ENCODE measurements around the gene PRUNE2. TPM values are rescaled to one million over a fixed set of nuclear protein-coding genes. Genes with fewer than 3 reads are reported as not detected.

Gene PRUNE2
- total and polyA plus RNA-seq, 5 donors: 11.7 to 49.1 (median 41.5) TPM

GRCh38 chr9:76692458-76693129 lies 213.3 kb downstream of the PRUNE2 start:
- H3K27me3 ChIP-seq (ENCODE audit: control insufficient read depth, insufficient read depth): no peaks in the 10 kb centered on the region
- WGBS: 52% methylated on average over 9 of the region's 9 CpGs
- no peak overlapping the region for H3K4me3 ChIP-seq (ENCODE audit: low read length)
- ATAC-seq: no peak
- H3K9me3 ChIP-seq (ENCODE audit: control insufficient read depth, low read length): no peaks in the 10 kb centered on the region
- no peak for DNase-seq
- intact Hi-C loops (cut with DNase I): no loop called here
- H3K27ac ChIP-seq (ENCODE audit: low read length): no peak overlapping the region
- no peaks in the 10 kb centered on the region for H3K4me1 ChIP-seq (ENCODE audit: control insufficient read depth, insufficient read depth, low read length)

GRCh38 chr9:76691517-76692313 lies 214.2 kb downstream of the PRUNE2 start:
- no peak overlapping the region for H3K27ac ChIP-seq (ENCODE audit: low read length)
- intact Hi-C loops (cut with DNase I): no loop called here
- H3K4me3 ChIP-seq (ENCODE audit: low read length): peak overlapping the region; percentile 12
- 4% methylated on average over 13 of the region's 13 CpGs for WGBS
- peak in 1 of 2 donors; percentile 34 for ATAC-seq
- no peaks in the 10 kb centered on the region for H3K9me3 ChIP-seq (ENCODE audit: control insufficient read depth, low read length)
- no peaks in the 10 kb centered on the region for H3K27me3 ChIP-seq (ENCODE audit: control insufficient read depth, insufficient read depth)
- DNase-seq: no peak
- no peaks in the 10 kb centered on the region for H3K4me1 ChIP-seq (ENCODE audit: control insufficient read depth, insufficient read depth, low read length)

GRCh38 chr9:76690973-76691370 lies 214.9 kb downstream of the PRUNE2 start:
- intact Hi-C loops (cut with DNase I): no loop called here
- no peak for DNase-seq
- H3K4me1 ChIP-seq (ENCODE audit: control insufficient read depth, insufficient read depth, low read length): no peaks in the 10 kb centered on the region
- H3K27me3 ChIP-seq (ENCODE audit: control insufficient read depth, insufficient read depth): no peaks in the 10 kb centered on the region
- ATAC-seq: no peak
- no peak overlapping the region for H3K4me3 ChIP-seq (ENCODE audit: low read length)
- H3K9me3 ChIP-seq (ENCODE audit: control insufficient read depth, low read length): no peaks in the 10 kb centered on the region
- WGBS: 64% methylated on average over 5 of the region's 5 CpGs
- no peak overlapping the region for H3K27ac ChIP-seq (ENCODE audit: low read length)

- intact Hi-C loops (cut with DNase I): no loop called here
- no peak for ATAC-seq
- no peak overlapping the region for H3K27ac ChIP-seq (ENCODE audit: low read length)
- H3K27me3 ChIP-seq (ENCODE audit: control insufficient read depth, insufficient read depth): no peaks in the 10 kb centered on the region
- no peaks in the 10 kb centered on the region for H3K4me1 ChIP-seq (ENCODE audit: control insufficient read depth, insufficient read depth, low read length)
- H3K4me3 ChIP-seq (ENCODE audit: low read length): no peak overlapping the region
- no peak for DNase-seq
- 69% methylated on average over 1 of the region's 1 CpG for WGBS
- no peaks in the 10 kb centered on the region for H3K9me3 ChIP-seq (ENCODE audit: control insufficient read depth, low read length)
Observed at GRCh38 chr9:76690246-76690972, 215.5 kb downstream of the PRUNE2 start.

GRCh38 chr9:76688471-76689238 lies 217.3 kb downstream of the PRUNE2 start:
- WGBS: 61% methylated on average over 3 of the region's 3 CpGs
- Histone ChIP-seq H3K27ac (ENCODE audit: low read length) (no peak overlapping the region), H3K4me1 (ENCODE audit: control insufficient read depth, insufficient read depth, low read length) (no peaks in the 10 kb centered on the region), H3K9me3 (ENCODE audit: control insufficient read depth, low read length) (no peaks in the 10 kb centered on the region), H3K4me3 (ENCODE audit: low read length) (no peak overlapping the region), H3K27me3 (ENCODE audit: control insufficient read depth, insufficient read depth) (no peaks in the 10 kb centered on the region)
- no peak for DNase-seq
- intact Hi-C loops (cut with DNase I): no loop called here
- no peak for ATAC-seq

- Histone ChIP-seq H3K27me3 (ENCODE audit: control insufficient read depth, insufficient read depth) (no peaks in the 10 kb centered on the region), H3K4me3 (ENCODE audit: low read length) (no peak overlapping the region), H3K4me1 (ENCODE audit: control insufficient read depth, insufficient read depth, low read length) (no peaks in the 10 kb centered on the region), H3K9me3 (ENCODE audit: control insufficient read depth, low read length) (no peaks in the 10 kb centered on the region), H3K27ac (ENCODE audit: low read length) (no peak overlapping the region)
- WGBS: 72% methylated on average over 4 of the region's 4 CpGs
- intact Hi-C loops (cut with DNase I): no loop called here
- DNase-seq: peak in 1 of 3 donors; percentile 41
- ATAC-seq: peak; percentile 65 to 96
Observed at GRCh38 chr9:76687861-76688391, 218.0 kb downstream of the PRUNE2 start.

GRCh38 chr9:76686756-76687155 lies 219.2 kb downstream of the PRUNE2 start:
- intact Hi-C loops (cut with DNase I): no loop called here
- H3K27me3 ChIP-seq (ENCODE audit: control insufficient read depth, insufficient read depth): no peaks in the 10 kb centered on the region
- no peaks in the 10 kb centered on the region for H3K9me3 ChIP-seq (ENCODE audit: control insufficient read depth, low read length)
- ATAC-seq (no peak), DNase-seq (no peak)
- no peaks in the 10 kb centered on the region for H3K4me1 ChIP-seq (ENCODE audit: control insufficient read depth, insufficient read depth, low read length)
- H3K4me3 ChIP-seq (ENCODE audit: low read length): no peak overlapping the region
- WGBS: 69% methylated on average over 4 of the region's 4 CpGs
- no peak overlapping the region for H3K27ac ChIP-seq (ENCODE audit: low read length)

GRCh38 chr9:76684213-76684612 lies 221.7 kb downstream of the PRUNE2 start:
- H3K9me3 ChIP-seq (ENCODE audit: control insufficient read depth, low read length): no peaks in the 10 kb centered on the region
- intact Hi-C loops (cut with DNase I): no loop called here
- ATAC-seq (no peak), DNase-seq (no peak)
- H3K4me1 ChIP-seq (ENCODE audit: control insufficient read depth, insufficient read depth, low read length): no peaks in the 10 kb centered on the region
- H3K27me3 ChIP-seq (ENCODE audit: control insufficient read depth, insufficient read depth): no peaks in the 10 kb centered on the region
- H3K4me3 ChIP-seq (ENCODE audit: low read length): no peak overlapping the region
- no peak overlapping the region for H3K27ac ChIP-seq (ENCODE audit: low read length)
- 69% methylated on average over 5 of the region's 5 CpGs for WGBS

GRCh38 chr9:76681556-76681955 lies 224.4 kb downstream of the PRUNE2 start:
- DNase-seq (no peak), ATAC-seq (no peak)
- 64% methylated on average over 2 of the region's 2 CpGs for WGBS
- H3K4me3 ChIP-seq (ENCODE audit: low read length): no peak overlapping the region
- no peak overlapping the region for H3K27ac ChIP-seq (ENCODE audit: low read length)
- no peaks in the 10 kb centered on the region for H3K4me1 ChIP-seq (ENCODE audit: control insufficient read depth, insufficient read depth, low read length)
- H3K27me3 ChIP-seq (ENCODE audit: control insufficient read depth, insufficient read depth): no peaks in the 10 kb centered on the region
- intact Hi-C loops (cut with DNase I): no loop called here
- H3K9me3 ChIP-seq (ENCODE audit: control insufficient read depth, low read length): no peaks in the 10 kb centered on the region

- DNase-seq (no peak), ATAC-seq (no peak)
- intact Hi-C loops (cut with DNase I): no loop called here
- WGBS: 87% methylated on average over 10 of the region's 10 CpGs
- H3K4me3 ChIP-seq (ENCODE audit: low read length): no peak overlapping the region
- no peaks in the 10 kb centered on the region for H3K4me1 ChIP-seq (ENCODE audit: control insufficient read depth, insufficient read depth, low read length)
- no peaks in the 10 kb centered on the region for H3K9me3 ChIP-seq (ENCODE audit: control insufficient read depth, low read length)
- H3K27ac ChIP-seq (ENCODE audit: low read length): no peak overlapping the region
- H3K27me3 ChIP-seq (ENCODE audit: control insufficient read depth, insufficient read depth): no peaks in the 10 kb centered on the region
Observed at GRCh38 chr9:76680716-76681425, 225.0 kb downstream of the PRUNE2 start.
